MCF 10A (cell line): ENCODE data around the gene IFITM2. TPM values are rescaled to one million over a fixed set of nuclear protein-coding genes. Genes with fewer than 3 reads are reported as not detected.
"Not testable (repeated sequence)": the region's sequence is repeated elsewhere in the genome, so short reads cannot be mapped to it uniquely, and the experiment has no call there.

Source experiments
- BruUV-seq: library from RNA; stranded (reverse); fragments of 400-500 nt; replicated peaks from 2 replicates; lab custom pipeline; 2021; lab: Mats Ljungman, UMichigan
- CTCF ChIA-PET: fragments of 300-600 bp; sonication (Branson Sonifier 250); formaldehyde crosslinking; extraction: SDS; loops from one replicate; lab custom pipeline; 2021; ENCODE audit warnings: antibody characterized with exemption, inconsistent platforms; lab: Yijun Ruan, JAX
- POLR2A ChIA-PET: fragments of 300-600, 350-650 bp; sonication (Branson Sonifier 250); formaldehyde crosslinking; extraction: SDS; loops from one replicate; lab custom pipeline; 2020; ENCODE audit warnings: antibody characterized with exemption, inconsistent platforms; lab: Yijun Ruan, JAX
- DNase-seq: peaks from one replicate; pipeline ENCODE4 v3.0.0-alpha.2; 2018; ENCODE audit not compliant: unreplicated experiment
- H3K27ac Mint-ChIP-seq: one replicate; pipeline ENCODE4 v1.8.0; 2022; ENCODE audit warnings: mild to moderate bottlenecking, low read depth, mixed read lengths; ENCODE audit not compliant: unreplicated experiment
- H3K27me3 Mint-ChIP-seq: one replicate; pipeline ENCODE4 v1.8.0; 2022; ENCODE audit warnings: mixed read lengths; ENCODE audit not compliant: insufficient read depth, unreplicated experiment
- H3K36me3 Mint-ChIP-seq: one replicate; pipeline ENCODE4 v1.8.0; 2022; ENCODE audit warnings: mild to moderate bottlenecking, moderate library complexity, mixed read lengths; ENCODE audit not compliant: insufficient read depth, unreplicated experiment
- H3K4me1 Mint-ChIP-seq: one replicate; pipeline ENCODE4 v1.8.0; 2022; ENCODE audit warnings: mixed read lengths; ENCODE audit not compliant: insufficient read depth, unreplicated experiment
- H3K4me3 Mint-ChIP-seq: one replicate; pipeline ENCODE4 v1.8.0; 2022; ENCODE audit warnings: mild to moderate bottlenecking, moderate library complexity, mixed read lengths; ENCODE audit not compliant: unreplicated experiment
- H3K9me3 Mint-ChIP-seq: one replicate; pipeline ENCODE4 v1.8.0; 2022; ENCODE audit warnings: mixed read lengths; ENCODE audit not compliant: unreplicated experiment
- CTCF ChIP-seq: fragments of 200-600 bp; IDR thresholded peaks from one replicate; pipeline ENCODE4 v1.8.0; 2022; ENCODE audit warnings: antibody characterized with exemption, mild to moderate bottlenecking; ENCODE audit not compliant: unreplicated experiment
- intact Hi-C: fragments of 100-400 bp; cut with micrococcal nuclease; formaldehyde crosslinking; loops from 2 replicates; pipeline ENCODE4 v1.14.1; 2022
- total RNA-seq: library from RNA; stranded (reverse); gene quantifications from 2 replicates; pipeline ENCODE4 v1.2.3, GENCODE V29; 2022

The IFITM2 gene
- total RNA-seq, 1 experiment from 2014 or later = 314 TPM

- CTCF ChIA-PET = interaction anchor here (0.6 to 3.1 kb wide), 3 partner anchors 10 to 227 kb away, joined by 3 to 20 read pairs (median 3); no protein-coding TSS in a partner anchor
- no peak for DNase-seq
- peaks cover 15% of the 10 kb centered on the region for H3K36me3 Mint-ChIP-seq
- H3K4me3 Mint-ChIP-seq = no peak overlapping the region
- POLR2A ChIA-PET = interaction anchor here (2.7 kb wide), 1 partner anchor 107 kb away, joined by 14 read pairs; the partner anchor contains the start of genes BET1L and RIC8A
- H3K27me3 Mint-ChIP-seq = no peaks in the 10 kb centered on the region
- TF ChIP-seq CTCF = no peak
- no TSS peak for BruUV-seq
- H3K27ac Mint-ChIP-seq = no peak overlapping the region
- intact Hi-C loops = no loop called here
- peaks cover 11% of the 10 kb centered on the region for H3K4me1 Mint-ChIP-seq
- no peaks in the 10 kb centered on the region for H3K9me3 Mint-ChIP-seq
Measured at GRCh38 chr11:315051-315481, 7.5 kb downstream of the IFITM2 start.

GRCh38 chr11:315516-315994, 7.9 kb downstream of the IFITM2 start:
- H3K36me3 Mint-ChIP-seq = peaks cover 16% of the 10 kb centered on the region
- H3K9me3 Mint-ChIP-seq = no peaks in the 10 kb centered on the region
- no peak for TF ChIP-seq CTCF
- no peak for DNase-seq
- H3K27ac Mint-ChIP-seq = no peak overlapping the region
- ChIA-PET CTCF (interaction anchor here (0.6 to 3.1 kb wide), 3 partner anchors 10 to 227 kb away, joined by 3 to 20 read pairs (median 3); no protein-coding TSS in a partner anchor), POLR2A (interaction anchor here (2.7 kb wide), 1 partner anchor 107 kb away, joined by 14 read pairs; the partner anchor contains the start of genes BET1L and RIC8A)
- no TSS peak for BruUV-seq
- peaks cover 11% of the 10 kb centered on the region for H3K4me1 Mint-ChIP-seq
- H3K27me3 Mint-ChIP-seq = no peaks in the 10 kb centered on the region
- no peak overlapping the region for H3K4me3 Mint-ChIP-seq
- intact Hi-C loops = no loop called here

- Mint-ChIP-seq H3K9me3 (no peaks in the 10 kb centered on the region), H3K27ac (no peak overlapping the region), H3K4me1 (peaks cover 11% of the 10 kb centered on the region), H3K4me3 (no peak overlapping the region), H3K36me3 (peaks cover 16% of the 10 kb centered on the region), H3K27me3 (no peaks in the 10 kb centered on the region)
- intact Hi-C loops = no loop called here
- no TSS peak for BruUV-seq
- ChIA-PET CTCF (interaction anchor here (0.6 to 3.1 kb wide), 6 partner anchors 9 to 226 kb away, joined by 3 to 20 read pairs (median 4); partner anchors contain the start of gene IFITM2), POLR2A (interaction anchor here (1.5 to 2.7 kb wide), 3 partner anchors 39 to 108 kb away, joined by 9 to 14 read pairs (median 9); partner anchors contain the start of genes BET1L, PSMD13 and RIC8A)
- no peak for DNase-seq
- TF ChIP-seq CTCF = no peak
Measured at GRCh38 chr11:316031-316701, 8.6 kb downstream of the IFITM2 start.

GRCh38 chr11:316891-317301, 9.3 kb downstream of the IFITM2 start:
- no peak for TF ChIP-seq CTCF
- peaks cover 11% of the 10 kb centered on the region for H3K4me1 Mint-ChIP-seq
- ChIA-PET POLR2A (interaction anchor here (0.6 to 2.7 kb wide), 7 partner anchors 8 to 219 kb away, joined by 3 to 14 read pairs (median 7); partner anchors contain the start of genes BET1L, PSMD13 and RIC8A), CTCF (interaction anchor here (0.6 to 3.1 kb wide), 10 partner anchors 10 to 132 kb away, joined by 3 to 20 read pairs (median 4); partner anchors contain the start of gene IFITM2)
- no peaks in the 10 kb centered on the region for H3K27me3 Mint-ChIP-seq
- intact Hi-C loops = no loop called here
- H3K9me3 Mint-ChIP-seq = no peaks in the 10 kb centered on the region
- no peak overlapping the region for H3K27ac Mint-ChIP-seq
- no TSS peak for BruUV-seq
- H3K36me3 Mint-ChIP-seq = peaks cover 16% of the 10 kb centered on the region
- peak overlapping the region; percentile 25 for H3K4me3 Mint-ChIP-seq
- peak; percentile 38 for DNase-seq

- ChIA-PET POLR2A (interaction anchor here (0.9 to 2.7 kb wide), 5 partner anchors 9 to 110 kb away, joined by 3 to 14 read pairs (median 9); partner anchors contain the start of genes BET1L, PSMD13 and RIC8A), CTCF (interaction anchor here (0.6 to 3.1 kb wide), 10 partner anchors 9 to 131 kb away, joined by 3 to 20 read pairs (median 4); partner anchors contain the start of gene IFITM2)
- Mint-ChIP-seq H3K4me1 (peaks cover 11% of the 10 kb centered on the region), H3K4me3 (peak overlapping the region; percentile 25), H3K36me3 (peaks cover 16% of the 10 kb centered on the region)
- H3K27ac Mint-ChIP-seq, intact Hi-C loops, DNase-seq, BruUV-seq, H3K27me3 Mint-ChIP-seq, H3K9me3 Mint-ChIP-seq: not testable (repeated sequence)
Measured at GRCh38 chr11:317668-318404, 10.2 kb downstream of the IFITM2 start.
